HEK293 (cell line): ENCODE data around the gene CHST5.
"Not testable (repeated sequence)": the region's sequence is repeated elsewhere in the genome, so short reads cannot be mapped to it uniquely, and the experiment has no call there.

Source experiments
- CTCF ChIP-seq: fragments of 450-650 bp; formaldehyde crosslinking; IDR thresholded peaks from 2 replicates; pipeline ENCODE4 v1.5.1; 2016; ENCODE audit warnings: missing biosample characterization, missing genetic modification characterization
- HOXA7 ChIP-seq: sonication (generic); formaldehyde crosslinking; IDR thresholded peaks from 2 replicates; pipeline ENCODE4 v1.8.1; 2022; ENCODE audit warnings: missing genetic modification reagents, borderline replicate concordance
- PBX3 ChIP-seq: sonication (generic); formaldehyde crosslinking; IDR thresholded peaks from 2 replicates; pipeline ENCODE4 v1.8.1; 2022; ENCODE audit warnings: mild to moderate bottlenecking, moderate library complexity, missing genetic modification reagents
- ZNF416 ChIP-seq: fragments of 450-650 bp; formaldehyde crosslinking; IDR thresholded peaks from 2 replicates; pipeline ENCODE4 v1.5.1; 2016; ENCODE audit warnings: missing biosample characterization, missing genetic modification characterization

GRCh38 chr16:75498605-75499322 is 37.1 kb downstream of the CHST5 start:
- not testable (repeated sequence) for TF ChIP-seq CTCF (tag by site-specific recombination); HOXA7 (CRISPR knock-in tag); PBX3; ZNF416 (tag by site-specific recombination)
